Caco-2 (cell line): ENCODE measurements around the gene EME2. TPM values are rescaled to one million over a fixed set of nuclear protein-coding genes. Genes with fewer than 3 reads are reported as not detected.

Experiments
- BruUV-seq: library from RNA; stranded (reverse); fragments of 400-500 nt; replicated peaks from 2 replicates; lab custom pipeline; 2021; lab: Mats Ljungman, UMichigan
- CTCF ChIA-PET: fragments of 300-600 bp; sonication (Branson Sonifier 250); formaldehyde crosslinking; loops from one replicate; lab custom pipeline; 2022; ENCODE audit warnings: antibody characterized with exemption; lab: Charles Lee
- POLR2A ChIA-PET: fragments of 300-600 bp; sonication (Branson Sonifier 250); formaldehyde crosslinking; loops from one replicate; lab custom pipeline; 2022; ENCODE audit warnings: antibody characterized with exemption; lab: Charles Lee
- DNase-seq, 2 experiments: peaks; one replicate each; pipeline versions ENCODE4 v3.0.0 to v3.0.0-alpha.2; 2020 to 2022
- H3K27me3 ChIP-seq: replicated peaks from 2 replicates; pipeline ENCODE4 v1.6.0; 2011; ENCODE audit warnings: low read length; ENCODE audit not compliant: control insufficient read depth, insufficient read depth
- H3K36me3 ChIP-seq: 2 replicates; pipeline ENCODE4 v1.5.1; 2011; ENCODE audit warnings: low read length; ENCODE audit not compliant: control insufficient read depth, insufficient read depth
- H3K4me1 ChIP-seq: fragments of 250-450 bp; sonication (Bioruptor Pico); 2 replicates; pipeline ENCODE4 v1.5.1; 2020; ENCODE audit warnings: mild to moderate bottlenecking
- H3K4me3 ChIP-seq: 2 replicates; pipeline ENCODE4 v1.5.1; 2011; ENCODE audit warnings: low read depth, mild to moderate bottlenecking, control low read depth, low read length
- H3K9me3 ChIP-seq: fragments of 250-450 bp; sonication (Bioruptor Pico); 2 replicates; pipeline ENCODE4 v1.5.1; 2020; ENCODE audit warnings: mild to moderate bottlenecking, moderate library complexity
- H3K27ac Mint-ChIP-seq: one replicate; pipeline ENCODE4 v1.8.0; 2022; ENCODE audit warnings: mixed read lengths; ENCODE audit not compliant: unreplicated experiment
- H3K27me3 Mint-ChIP-seq: one replicate; pipeline ENCODE4 v1.8.0; 2022; ENCODE audit warnings: mixed read lengths; ENCODE audit not compliant: insufficient read depth, unreplicated experiment
- H3K36me3 Mint-ChIP-seq: one replicate; pipeline ENCODE4 v1.8.0; 2022; ENCODE audit warnings: mild to moderate bottlenecking, mixed read lengths; ENCODE audit not compliant: insufficient read depth, unreplicated experiment
- H3K4me1 Mint-ChIP-seq: one replicate; pipeline ENCODE4 v1.8.0; 2022; ENCODE audit warnings: low read depth, mixed read lengths; ENCODE audit not compliant: unreplicated experiment
- H3K4me3 Mint-ChIP-seq: one replicate; pipeline ENCODE4 v1.8.0; 2022; ENCODE audit warnings: mild to moderate bottlenecking, moderate library complexity, mixed read lengths; ENCODE audit not compliant: unreplicated experiment
- H3K9me3 Mint-ChIP-seq: one replicate; pipeline ENCODE4 v1.8.0; 2022; ENCODE audit warnings: mixed read lengths; ENCODE audit not compliant: unreplicated experiment
- CTCF ChIP-seq, 2 experiments: fragments of 200-600 bp in 1 of 2; IDR thresholded peaks; 1 replicate in 1 of 2; 2 replicates in 1 of 2; pipeline versions ENCODE4 v1.5.1 to v1.8.0; 2011 to 2022; ENCODE audit warnings: antibody characterized with exemption in 1 of 2, control low read depth in 1 of 2, inconsistent platforms in 1 of 2, low read depth in 1 of 2, low read length in 1 of 2, mild to moderate bottlenecking in 1 of 2, moderate library complexity in 1 of 2; ENCODE audit not compliant: insufficient read depth in 1 of 2, severe bottlenecking in 1 of 2, unreplicated experiment in 1 of 2
- intact Hi-C: fragments of 100-400 bp; cut with micrococcal nuclease; formaldehyde crosslinking; loops from one replicate; pipeline ENCODE4 v1.10.0; 2022; ENCODE audit not compliant: unreplicated experiment
- total RNA-seq: library from RNA; stranded (reverse); gene quantifications from 2 replicates; pipeline ENCODE4 v1.2.3, GENCODE V29; 2022

Gene EME2
- total RNA-seq, 1 experiment from 2014 or later = 24.1 TPM

GRCh38 chr16:1812732-1813163 lies 40.1 kb downstream of the EME2 start:
- intact Hi-C loops = no loop called here
- Histone ChIP-seq H3K4me1 (no peaks in the 10 kb centered on the region), H3K27me3 (no peaks in the 10 kb centered on the region), H3K36me3 (no peaks in the 10 kb centered on the region), H3K9me3 (no peaks in the 10 kb centered on the region), H3K4me3 (no peak overlapping the region)
- H3K27me3 Mint-ChIP-seq = no peaks in the 10 kb centered on the region
- TF ChIP-seq CTCF (IDR thresholded peaks at IDR 0.05; ENCODE audit: insufficient read depth in 1 of 2, low read depth in 1 of 2, low read length in 1 of 2, severe bottlenecking in 1 of 2, unreplicated experiment in 1 of 2) = peak in 1 of 2 experiments; percentile 55
- H3K4me1 Mint-ChIP-seq = no peaks in the 10 kb centered on the region
- DNase-seq = peak in 1 of 2 experiments; percentile 36
- no peak overlapping the region for H3K4me3 Mint-ChIP-seq
- H3K36me3 Mint-ChIP-seq = peaks cover 22% of the 10 kb centered on the region
- ChIA-PET CTCF (no interaction called here), POLR2A (interaction anchor here (0.6 kb wide), 1 partner anchor 9 kb away, joined by 4 read pairs; no protein-coding TSS in a partner anchor)
- H3K27ac Mint-ChIP-seq = no peak overlapping the region
- BruUV-seq = no TSS peak
- H3K9me3 Mint-ChIP-seq = no peaks in the 10 kb centered on the region

- no peak for DNase-seq
- ChIA-PET CTCF (no interaction called here), POLR2A (no interaction called here)
- Mint-ChIP-seq H3K4me3 (no peak overlapping the region), H3K27me3 (no peaks in the 10 kb centered on the region), H3K9me3 (no peaks in the 10 kb centered on the region), H3K27ac (no peak overlapping the region), H3K36me3 (peaks cover 27% of the 10 kb centered on the region), H3K4me1 (no peaks in the 10 kb centered on the region)
- no TSS peak for BruUV-seq
- intact Hi-C loops = no loop called here
- no peak overlapping the region for H3K4me3 ChIP-seq
- no peak for TF ChIP-seq CTCF (IDR thresholded peaks at IDR 0.05; ENCODE audit: insufficient read depth in 1 of 2, low read depth in 1 of 2, low read length in 1 of 2, severe bottlenecking in 1 of 2, unreplicated experiment in 1 of 2)
- H3K36me3 ChIP-seq = no peaks in the 10 kb centered on the region
- H3K9me3 ChIP-seq = no peaks in the 10 kb centered on the region
- no peaks in the 10 kb centered on the region for H3K4me1 ChIP-seq
- H3K27me3 ChIP-seq = no peaks in the 10 kb centered on the region
Measured at GRCh38 chr16:1815461-1815860, 42.9 kb downstream of the EME2 start.

DNA sequence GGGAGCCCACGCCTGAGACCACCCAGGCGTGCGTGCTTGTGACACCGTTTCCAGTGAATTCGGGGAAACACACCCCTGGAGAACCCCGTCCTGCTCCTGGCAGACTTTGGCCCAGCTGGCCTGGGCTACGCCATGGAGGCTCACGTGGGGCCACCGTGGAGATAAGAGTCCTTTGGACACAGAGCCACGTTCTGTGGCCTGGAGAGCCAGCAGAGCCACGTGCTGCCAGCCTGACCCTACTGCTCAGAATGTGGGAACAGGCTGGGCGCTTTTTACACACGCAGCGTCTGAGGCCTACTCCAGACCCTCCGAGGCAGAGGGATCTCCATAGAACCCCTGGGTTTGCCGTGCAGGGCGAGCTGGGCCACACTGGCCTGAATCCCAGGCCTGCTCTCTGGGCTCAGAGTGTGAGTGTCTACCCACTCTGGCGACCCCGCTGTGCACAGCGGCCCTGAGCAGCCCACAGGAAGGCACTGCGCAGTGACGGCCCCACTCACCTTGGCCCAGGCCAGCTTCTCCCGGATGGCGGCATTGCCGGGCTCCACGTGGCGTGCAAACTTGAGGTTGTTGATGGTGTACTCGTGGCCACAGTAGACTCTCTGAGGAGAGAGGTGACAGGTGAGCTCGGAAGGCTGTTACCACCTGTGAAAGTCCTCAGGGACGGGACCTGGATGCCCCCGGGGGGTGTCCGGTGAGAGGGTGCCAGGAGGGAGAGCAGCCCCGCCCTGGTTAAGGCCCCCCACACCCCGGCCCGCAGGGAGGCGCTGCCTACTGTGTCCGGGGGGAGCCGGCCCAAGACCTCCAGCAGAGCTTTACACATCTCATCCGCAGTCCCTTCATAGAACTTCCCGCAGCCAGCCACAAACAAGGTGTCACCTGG lies 44.0 kb downstream of the EME2 start:
- ChIA-PET POLR2A (no interaction called here), CTCF (no interaction called here)
- no peaks in the 10 kb centered on the region for H3K27me3 Mint-ChIP-seq
- H3K4me1 Mint-ChIP-seq = no peaks in the 10 kb centered on the region
- no peak overlapping the region for H3K27ac Mint-ChIP-seq
- Histone ChIP-seq H3K9me3 (no peaks in the 10 kb centered on the region), H3K4me1 (no peaks in the 10 kb centered on the region), H3K36me3 (no peaks in the 10 kb centered on the region), H3K27me3 (no peaks in the 10 kb centered on the region), H3K4me3 (no peak overlapping the region)
- intact Hi-C loops = no loop called here
- TF ChIP-seq CTCF (IDR thresholded peaks at IDR 0.05; ENCODE audit: insufficient read depth in 1 of 2, low read depth in 1 of 2, low read length in 1 of 2, severe bottlenecking in 1 of 2, unreplicated experiment in 1 of 2) = no peak
- BruUV-seq = no TSS peak
- no peak for DNase-seq
- H3K9me3 Mint-ChIP-seq = no peaks in the 10 kb centered on the region
- H3K36me3 Mint-ChIP-seq = peaks cover 27% of the 10 kb centered on the region
- no peak overlapping the region for H3K4me3 Mint-ChIP-seq
